ENCODE results near the gene KIF19. TPM values are rescaled to one million over a fixed set of nuclear protein-coding genes. Genes with fewer than 3 reads are reported as not detected.

Gene KIF19
- total and polyA plus RNA-seq, 2 donors (not counting 1 experiment from before 2014, with no cell fraction given): not detected

DNA sequence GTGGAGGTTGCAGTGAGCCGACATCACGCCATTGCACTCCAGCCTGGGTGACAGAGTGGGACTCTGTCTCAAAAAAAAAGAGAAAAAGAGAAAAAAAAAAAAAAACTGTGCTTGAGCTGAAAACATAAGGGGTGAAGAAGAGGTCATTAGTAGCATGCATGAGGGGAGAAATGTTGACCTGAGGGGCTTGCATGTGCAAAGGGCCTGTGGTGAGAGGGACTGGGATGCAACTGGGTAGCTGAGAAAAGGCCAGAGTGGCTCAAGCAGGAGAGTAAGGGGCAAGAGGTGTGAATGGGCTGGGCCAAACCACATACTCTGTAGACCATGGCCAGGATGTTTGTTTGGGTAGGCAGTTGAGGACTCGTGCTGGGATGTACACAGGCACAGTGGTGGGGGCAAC is 3.4 kb downstream of the KIF19 start:
- no peak overlapping the region for H3K9ac ChIP-seq (ENCODE audit: low read length)
- Mint-ChIP-seq H3K4me1 (peaks cover 3% of the 10 kb centered on the region), H3K27me3 (peaks cover 35% of the 10 kb centered on the region), H3K9me3 (ENCODE audit: insufficient read depth) (no peaks in the 10 kb centered on the region), H3K27ac (no peak overlapping the region), H3K4me3 (no peak overlapping the region)
- peaks cover 0 to 2% (median 0%) of the 10 kb centered on the region in 3 donors for H3K9me3 ChIP-seq (ENCODE audit: control extremely low read depth in 1 of 3, control insufficient read depth in 2 of 3, insufficient read depth in 1 of 3, low read length in 2 of 3)
- peaks cover 8 to 13% of the 10 kb centered on the region in 2 donors for H3K4me1 ChIP-seq (ENCODE audit: control insufficient read depth in 2 of 2, insufficient read depth in 2 of 2, low read length in 2 of 2)
- no peaks in the 10 kb centered on the region for H4K20me1 ChIP-seq (ENCODE audit: control insufficient read depth, insufficient read depth, low read length, poor library complexity, severe bottlenecking)
- no peak overlapping the region for H3K4me3 ChIP-seq (ENCODE audit: control extremely low read depth in 1 of 5, extremely low read depth in 1 of 5, insufficient read depth in 1 of 5, low read depth in 2 of 5, low read length in 4 of 5)
- no peak overlapping the region for H3K27ac ChIP-seq (ENCODE audit: low read length in 2 of 2)
- POLR2A ChIA-PET: no interaction called here
- no peaks in the 10 kb centered on the region for H3K36me3 ChIP-seq (replicated peaks in 1 of 2; ENCODE audit: control extremely low read depth in 1 of 2, control insufficient read depth in 1 of 2, extremely low read depth in 1 of 2, insufficient read depth in 2 of 2, low read length in 1 of 2)
- no peak for TF ChIP-seq EZH2 (IDR thresholded peaks at IDR 0.05; ENCODE audit: borderline replicate concordance, insufficient read depth, low read depth, low read length, poor library complexity, severe bottlenecking)
- TF ChIP-seq, protein P1, sequence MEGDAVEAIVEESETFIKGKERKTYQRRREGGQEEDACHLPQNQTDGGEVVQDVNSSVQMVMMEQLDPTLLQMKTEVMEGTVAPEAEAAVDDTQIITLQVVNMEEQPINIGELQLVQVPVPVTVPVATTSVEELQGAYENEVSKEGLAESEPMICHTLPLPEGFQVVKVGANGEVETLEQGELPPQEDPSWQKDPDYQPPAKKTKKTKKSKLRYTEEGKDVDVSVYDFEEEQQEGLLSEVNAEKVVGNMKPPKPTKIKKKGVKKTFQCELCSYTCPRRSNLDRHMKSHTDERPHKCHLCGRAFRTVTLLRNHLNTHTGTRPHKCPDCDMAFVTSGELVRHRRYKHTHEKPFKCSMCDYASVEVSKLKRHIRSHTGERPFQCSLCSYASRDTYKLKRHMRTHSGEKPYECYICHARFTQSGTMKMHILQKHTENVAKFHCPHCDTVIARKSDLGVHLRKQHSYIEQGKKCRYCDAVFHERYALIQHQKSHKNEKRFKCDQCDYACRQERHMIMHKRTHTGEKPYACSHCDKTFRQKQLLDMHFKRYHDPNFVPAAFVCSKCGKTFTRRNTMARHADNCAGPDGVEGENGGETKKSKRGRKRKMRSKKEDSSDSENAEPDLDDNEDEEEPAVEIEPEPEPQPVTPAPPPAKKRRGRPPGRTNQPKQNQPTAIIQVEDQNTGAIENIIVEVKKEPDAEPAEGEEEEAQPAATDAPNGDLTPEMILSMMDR (IDR thresholded peaks at IDR 0.05): no peak
- intact Hi-C loops (cut with micrococcal nuclease): no loop called here
- H3K79me2 ChIP-seq (ENCODE audit: control insufficient read depth, insufficient read depth, low read length): no peaks in the 10 kb centered on the region
- no peak overlapping the region for H2AFZ ChIP-seq (ENCODE audit: insufficient read depth, low read depth, low read length, poor library complexity, severe bottlenecking)
- H3K27me3 ChIP-seq (replicated peaks in 1 of 4; ENCODE audit: control extremely low read depth in 1 of 4, control insufficient read depth in 3 of 4, insufficient read depth in 4 of 4, low read length in 3 of 4): peaks cover 0 to 31% (median 5%) of the 10 kb centered on the region in 4 experiments
- CTCF ChIA-PET: no interaction called here
- no peak for DNase-seq
- no peak for ATAC-seq (ENCODE audit: low read depth)
- 57% methylated on average over 3 of the region's 3 CpGs for whole genome bisulfite sequencing (ENCODE audit: insufficient coverage)
- no peak overlapping the region for H3K4me2 ChIP-seq (replicated peaks; ENCODE audit: low read depth, low read length, poor library complexity, severe bottlenecking)

DNA sequence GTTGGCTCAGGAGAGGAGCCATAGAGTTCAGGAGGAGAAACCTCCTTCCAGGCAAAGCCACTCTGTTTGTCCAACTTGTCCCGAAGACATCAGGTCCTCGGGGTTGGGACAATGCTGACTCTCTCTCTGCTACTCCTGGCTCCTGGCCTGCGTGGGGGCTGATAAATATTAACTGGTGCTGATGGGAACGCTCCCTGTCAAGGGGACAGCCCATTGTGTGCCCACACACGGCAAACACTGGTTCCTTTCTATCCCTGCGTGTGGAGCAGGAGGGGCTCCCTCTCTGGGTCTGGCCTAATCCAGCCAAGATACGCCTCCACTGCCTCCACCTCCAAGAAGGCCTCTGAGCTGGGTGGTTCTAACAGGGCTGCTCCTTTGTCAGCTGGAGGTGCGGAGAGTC is 4.4 kb downstream of the KIF19 start:
- peaks cover 24% of the 10 kb centered on the region for H3K27me3 Mint-ChIP-seq
- ATAC-seq (ENCODE audit: low read depth) (no peak), DNase-seq (no peak)
- CTCF ChIA-PET: no interaction called here
- H3K4me1 Mint-ChIP-seq: peaks cover under 1% of the 10 kb centered on the region
- H3K4me3 Mint-ChIP-seq: no peak overlapping the region
- Histone ChIP-seq H3K9ac (ENCODE audit: low read length) (no peak overlapping the region), H4K20me1 (ENCODE audit: control insufficient read depth, insufficient read depth, low read length, poor library complexity, severe bottlenecking) (no peaks in the 10 kb centered on the region), H3K27ac (ENCODE audit: low read length in 2 of 2) (no peak overlapping the region), H3K9me3 (ENCODE audit: control extremely low read depth in 1 of 3, control insufficient read depth in 2 of 3, insufficient read depth in 1 of 3, low read length in 2 of 3) (peaks cover 0 to 13% (median 0%) of the 10 kb centered on the region in 3 donors), H2AFZ (ENCODE audit: insufficient read depth, low read depth, low read length, poor library complexity, severe bottlenecking) (no peak overlapping the region), H3K27me3 (replicated peaks in 1 of 4; ENCODE audit: control extremely low read depth in 1 of 4, control insufficient read depth in 3 of 4, insufficient read depth in 4 of 4, low read length in 3 of 4) (peaks cover 0 to 27% (median 3%) of the 10 kb centered on the region in 4 experiments), H3K36me3 (replicated peaks in 1 of 2; ENCODE audit: control extremely low read depth in 1 of 2, control insufficient read depth in 1 of 2, extremely low read depth in 1 of 2, insufficient read depth in 2 of 2, low read length in 1 of 2) (no peaks in the 10 kb centered on the region), H3K4me2 (replicated peaks; ENCODE audit: low read depth, low read length, poor library complexity, severe bottlenecking) (no peak overlapping the region), H3K4me3 (ENCODE audit: control extremely low read depth in 1 of 5, extremely low read depth in 1 of 5, insufficient read depth in 1 of 5, low read depth in 2 of 5, low read length in 4 of 5) (no peak overlapping the region), H3K79me2 (ENCODE audit: control insufficient read depth, insufficient read depth, low read length) (no peaks in the 10 kb centered on the region), H3K4me1 (ENCODE audit: control insufficient read depth in 2 of 2, insufficient read depth in 2 of 2, low read length in 2 of 2) (peaks cover 8 to 13% of the 10 kb centered on the region in 2 donors)
- POLR2A ChIA-PET: no interaction called here
- no peaks in the 10 kb centered on the region for H3K9me3 Mint-ChIP-seq (ENCODE audit: insufficient read depth)
- WGBS (ENCODE audit: insufficient coverage): 90% methylated on average over 7 of the region's 8 CpGs
- no peak for TF ChIP-seq EZH2 (IDR thresholded peaks at IDR 0.05; ENCODE audit: borderline replicate concordance, insufficient read depth, low read depth, low read length, poor library complexity, severe bottlenecking)
- TF ChIP-seq, protein P1 (IDR thresholded peaks at IDR 0.05): no peak
- no peak overlapping the region for H3K27ac Mint-ChIP-seq
- intact Hi-C loops (cut with micrococcal nuclease): no loop called here

Data from B cell (primary cell).